ENCODE results near the gene DDRGK1.

Gene DDRGK1

DNA sequence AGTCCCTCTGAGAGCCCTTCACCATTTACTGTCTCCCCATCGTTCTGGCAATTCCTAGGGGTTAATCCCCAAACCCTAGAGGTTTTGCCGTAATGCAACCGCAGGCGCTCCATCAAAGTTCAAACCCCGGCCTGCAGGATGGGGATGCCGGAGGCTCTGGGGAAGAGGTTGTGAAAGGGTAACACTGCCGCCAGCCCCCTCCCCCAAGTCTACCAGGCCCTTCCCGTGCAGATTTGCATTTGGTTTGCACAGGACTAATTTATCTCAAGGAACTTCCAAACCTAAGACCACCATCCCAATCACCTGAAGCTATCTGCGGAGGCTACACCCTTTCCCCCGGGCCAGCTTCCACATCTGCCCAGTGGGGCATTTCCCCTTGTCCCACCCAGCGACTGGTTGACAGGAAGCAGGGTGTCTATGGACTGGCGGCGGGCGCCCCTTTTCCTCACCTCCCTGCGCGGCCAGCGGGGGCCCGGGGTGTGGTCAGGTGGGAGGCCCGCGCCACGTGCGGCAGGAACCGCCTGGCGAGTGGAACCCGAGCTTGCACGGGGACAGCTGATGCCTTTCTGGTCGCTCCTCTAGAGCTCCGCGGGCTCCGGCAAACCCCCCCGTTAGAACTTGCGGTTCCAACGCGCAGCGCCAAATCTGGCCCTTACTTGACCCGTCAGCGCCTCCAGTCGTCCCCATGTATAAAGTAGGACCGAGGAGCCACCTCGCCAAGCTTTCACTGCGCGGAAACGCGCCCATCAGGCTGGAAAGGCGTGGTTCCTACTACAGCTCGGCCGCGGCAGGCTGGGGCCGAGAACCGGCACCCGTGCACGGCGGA lies 43.9 kb upstream of the DDRGK1 start:
- TF ChIP-seq SIN3A (IDR thresholded peaks at IDR 0.05; ENCODE audit: borderline replicate concordance, insufficient read depth, low read length) = no peak

DNA sequence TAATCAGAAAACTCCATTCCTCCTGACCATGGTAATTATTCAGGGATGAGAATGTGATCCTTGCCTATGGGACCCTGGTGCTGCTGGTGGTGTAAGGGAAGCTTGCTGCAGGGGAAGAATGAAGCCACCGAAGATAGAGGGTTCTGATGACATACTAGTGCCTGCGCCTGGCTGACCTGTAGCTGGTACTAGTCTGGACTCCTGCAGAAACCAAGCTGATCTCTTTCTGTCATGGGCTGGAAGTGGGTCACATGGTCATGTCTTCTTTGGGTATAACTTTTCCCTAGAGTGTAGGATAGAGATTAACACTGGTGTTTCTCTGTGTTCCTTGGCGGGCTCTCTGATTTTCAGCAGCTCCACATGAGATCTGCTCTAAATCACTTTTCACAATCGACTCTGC lies 43.2 kb upstream of the DDRGK1 start:
- TF ChIP-seq, protein P1, sequence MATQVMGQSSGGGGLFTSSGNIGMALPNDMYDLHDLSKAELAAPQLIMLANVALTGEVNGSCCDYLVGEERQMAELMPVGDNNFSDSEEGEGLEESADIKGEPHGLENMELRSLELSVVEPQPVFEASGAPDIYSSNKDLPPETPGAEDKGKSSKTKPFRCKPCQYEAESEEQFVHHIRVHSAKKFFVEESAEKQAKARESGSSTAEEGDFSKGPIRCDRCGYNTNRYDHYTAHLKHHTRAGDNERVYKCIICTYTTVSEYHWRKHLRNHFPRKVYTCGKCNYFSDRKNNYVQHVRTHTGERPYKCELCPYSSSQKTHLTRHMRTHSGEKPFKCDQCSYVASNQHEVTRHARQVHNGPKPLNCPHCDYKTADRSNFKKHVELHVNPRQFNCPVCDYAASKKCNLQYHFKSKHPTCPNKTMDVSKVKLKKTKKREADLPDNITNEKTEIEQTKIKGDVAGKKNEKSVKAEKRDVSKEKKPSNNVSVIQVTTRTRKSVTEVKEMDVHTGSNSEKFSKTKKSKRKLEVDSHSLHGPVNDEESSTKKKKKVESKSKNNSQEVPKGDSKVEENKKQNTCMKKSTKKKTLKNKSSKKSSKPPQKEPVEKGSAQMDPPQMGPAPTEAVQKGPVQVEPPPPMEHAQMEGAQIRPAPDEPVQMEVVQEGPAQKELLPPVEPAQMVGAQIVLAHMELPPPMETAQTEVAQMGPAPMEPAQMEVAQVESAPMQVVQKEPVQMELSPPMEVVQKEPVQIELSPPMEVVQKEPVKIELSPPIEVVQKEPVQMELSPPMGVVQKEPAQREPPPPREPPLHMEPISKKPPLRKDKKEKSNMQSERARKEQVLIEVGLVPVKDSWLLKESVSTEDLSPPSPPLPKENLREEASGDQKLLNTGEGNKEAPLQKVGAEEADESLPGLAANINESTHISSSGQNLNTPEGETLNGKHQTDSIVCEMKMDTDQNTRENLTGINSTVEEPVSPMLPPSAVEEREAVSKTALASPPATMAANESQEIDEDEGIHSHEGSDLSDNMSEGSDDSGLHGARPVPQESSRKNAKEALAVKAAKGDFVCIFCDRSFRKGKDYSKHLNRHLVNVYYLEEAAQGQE (IDR thresholded peaks at IDR 0.05; ENCODE audit: insufficient read depth in 1 of 2, low read depth in 2 of 2, low read length in 2 of 2) = no peak
- no peak for TF ChIP-seq TAF1 (IDR thresholded peaks at IDR 0.05; ENCODE audit: borderline replicate concordance, insufficient read depth, low read length)
- no peak for TF ChIP-seq SIN3A (IDR thresholded peaks at IDR 0.05; ENCODE audit: borderline replicate concordance, insufficient read depth, low read length)
- no peak for TF ChIP-seq POLR2AphosphoS5 (IDR thresholded peaks at IDR 0.05; ENCODE audit: low read depth, low read length)

DNA sequence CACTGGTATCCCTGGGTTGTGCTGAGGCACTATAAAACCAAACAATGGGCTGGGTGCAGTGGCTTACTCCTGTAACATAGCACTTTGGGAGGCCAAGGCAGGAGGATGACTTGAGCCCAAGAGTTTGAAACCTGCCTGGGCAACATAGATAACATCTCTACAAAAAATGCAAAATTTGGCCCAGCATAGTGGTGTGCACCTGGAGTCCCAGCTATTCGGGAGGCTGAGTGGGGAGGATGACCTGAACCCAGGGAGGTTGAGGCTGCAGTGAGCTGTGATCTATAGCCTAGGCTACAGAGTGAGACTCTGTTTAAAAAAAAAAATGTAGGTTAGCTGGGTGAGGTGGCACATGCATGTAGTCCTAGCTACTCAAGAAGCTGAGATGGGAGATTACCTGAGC lies 42.2 kb upstream of the DDRGK1 start:
- TF ChIP-seq FOXP2 (optimal IDR thresholded peaks at IDR 0.05; ENCODE audit: borderline replicate concordance, extremely low read depth, extremely low read length, insufficient read depth) = no peak
- TF ChIP-seq, protein P1 (IDR thresholded peaks at IDR 0.05; ENCODE audit: insufficient read depth in 1 of 2, low read depth in 2 of 2, low read length in 2 of 2) = no peak
- TF ChIP-seq TAF1 (IDR thresholded peaks at IDR 0.05; ENCODE audit: borderline replicate concordance, insufficient read depth, low read length) = no peak
- TF ChIP-seq POLR2AphosphoS5 (IDR thresholded peaks at IDR 0.05; ENCODE audit: low read depth, low read length) = no peak
- no peak for TF ChIP-seq SIN3A (IDR thresholded peaks at IDR 0.05; ENCODE audit: borderline replicate concordance, insufficient read depth, low read length)

DNA sequence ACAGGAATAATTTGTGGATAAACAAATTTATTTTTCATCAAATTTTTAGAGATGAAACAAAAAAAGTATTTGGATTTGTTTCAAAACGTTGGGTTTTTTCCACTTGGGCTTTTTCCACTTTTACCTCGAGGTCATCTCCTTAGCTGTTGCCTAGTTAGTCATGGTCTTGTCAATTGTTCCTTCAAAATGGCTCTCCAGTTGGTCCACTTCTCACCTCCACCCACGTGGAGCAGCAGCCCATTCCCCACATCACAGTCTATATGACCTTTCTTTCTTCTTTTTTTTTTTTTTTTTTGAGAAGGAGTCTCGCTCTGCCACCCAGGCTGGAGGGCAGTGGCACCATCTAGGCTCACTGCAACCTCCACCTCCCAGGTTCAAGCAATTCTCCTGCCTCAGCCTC lies 41.2 kb upstream of the DDRGK1 start:
- TF ChIP-seq FOXP2 (optimal IDR thresholded peaks at IDR 0.05; ENCODE audit: borderline replicate concordance, extremely low read depth, extremely low read length, insufficient read depth) = no peak
- TF ChIP-seq SIN3A (IDR thresholded peaks at IDR 0.05; ENCODE audit: borderline replicate concordance, insufficient read depth, low read length) = no peak
- TF ChIP-seq POLR2AphosphoS5 (IDR thresholded peaks at IDR 0.05; ENCODE audit: low read depth, low read length) = no peak
- no peak for TF ChIP-seq TAF1 (IDR thresholded peaks at IDR 0.05; ENCODE audit: borderline replicate concordance, insufficient read depth, low read length)
- TF ChIP-seq, protein P1 (IDR thresholded peaks at IDR 0.05; ENCODE audit: insufficient read depth in 1 of 2, low read depth in 2 of 2, low read length in 2 of 2) = no peak

DNA sequence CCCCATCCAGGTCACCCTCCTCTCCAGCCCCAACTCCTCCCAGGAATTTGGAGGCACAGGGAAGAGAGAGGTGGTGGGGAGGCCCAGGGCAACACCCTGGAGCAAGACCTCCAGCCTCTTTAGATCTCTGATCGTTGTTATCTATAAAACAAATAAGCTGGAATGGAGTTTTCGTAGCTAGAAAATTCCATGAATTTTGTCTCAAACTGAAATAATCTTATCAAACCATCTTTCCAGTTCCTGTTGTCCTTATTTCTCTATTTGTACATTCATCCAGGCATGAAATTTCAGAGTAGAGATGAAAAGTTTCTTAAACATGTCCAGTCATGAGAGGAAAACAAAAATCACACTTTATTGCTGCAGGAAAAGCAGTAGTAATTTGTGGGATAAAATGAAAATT lies 40.7 kb upstream of the DDRGK1 start:
- no peak for TF ChIP-seq POLR2AphosphoS5 (IDR thresholded peaks at IDR 0.05; ENCODE audit: low read depth, low read length)
- no peak for TF ChIP-seq TAF1 (IDR thresholded peaks at IDR 0.05; ENCODE audit: borderline replicate concordance, insufficient read depth, low read length)
- TF ChIP-seq, protein P1 (IDR thresholded peaks at IDR 0.05; ENCODE audit: insufficient read depth in 1 of 2, low read depth in 2 of 2, low read length in 2 of 2) = no peak
- TF ChIP-seq FOXP2 (optimal IDR thresholded peaks at IDR 0.05; ENCODE audit: borderline replicate concordance, extremely low read depth, extremely low read length, insufficient read depth) = no peak
- TF ChIP-seq SIN3A (IDR thresholded peaks at IDR 0.05; ENCODE audit: borderline replicate concordance, insufficient read depth, low read length) = no peak

All from PFSK-1 (cell line).